GM21723 (cell line): ENCODE measurements around the gene SLC25A17.
"Not testable (repeated sequence)": the region's sequence is repeated elsewhere in the genome, so short reads cannot be mapped to it uniquely, and the experiment has no call there.

Source experiments
- ATAC-seq: cut with Tn5 transposase; IDR thresholded peaks from one replicate; pipeline ENCODE4 v1.9.1; 2021; ENCODE audit warnings: mild to moderate bottlenecking, moderate library complexity; ENCODE audit not compliant: unreplicated experiment

The SLC25A17 gene

GRCh38 chr22:40758851-40759250 is 60.3 kb downstream of the SLC25A17 start:
- ATAC-seq, result not testable (repeated sequence)

DNA sequence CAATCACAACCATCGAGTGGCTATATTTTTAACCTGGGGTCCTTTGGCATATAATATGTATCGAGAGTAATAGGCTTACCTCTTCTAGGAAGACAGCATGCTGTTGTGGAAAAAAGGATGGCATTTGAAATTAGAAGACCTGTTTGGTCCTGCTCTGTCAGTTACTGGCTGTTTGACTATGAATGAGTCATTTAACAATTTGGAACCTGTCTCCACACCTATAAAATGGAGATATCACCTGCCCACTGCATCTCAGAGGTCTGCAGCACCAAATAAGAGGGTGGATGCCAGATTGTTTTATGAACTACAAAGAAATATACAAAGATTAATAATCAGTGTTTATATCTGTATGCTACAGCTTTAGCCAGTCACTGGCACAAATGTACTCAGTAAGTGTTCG is 60.8 kb downstream of the SLC25A17 start:
- no peak for ATAC-seq

DNA sequence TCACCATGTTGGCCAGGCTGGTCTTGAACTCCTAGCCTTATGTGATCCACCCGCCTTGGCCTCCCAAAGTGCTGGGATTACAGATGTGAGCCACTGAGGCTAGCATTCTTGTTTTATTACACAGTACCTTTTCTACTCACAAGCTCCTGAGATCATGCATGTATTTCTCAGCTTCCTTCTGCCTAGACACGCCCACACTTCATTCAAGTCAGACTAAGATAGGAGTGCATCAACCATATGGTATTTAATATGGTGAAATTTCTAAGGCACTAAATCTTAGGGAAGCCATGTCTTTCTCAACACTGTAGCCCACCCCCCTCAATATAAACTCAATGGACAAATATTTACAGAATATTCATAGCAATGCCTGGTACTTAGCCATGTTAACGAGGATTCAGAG is 62.1 kb downstream of the SLC25A17 start:
- ATAC-seq, result no peak

DNA sequence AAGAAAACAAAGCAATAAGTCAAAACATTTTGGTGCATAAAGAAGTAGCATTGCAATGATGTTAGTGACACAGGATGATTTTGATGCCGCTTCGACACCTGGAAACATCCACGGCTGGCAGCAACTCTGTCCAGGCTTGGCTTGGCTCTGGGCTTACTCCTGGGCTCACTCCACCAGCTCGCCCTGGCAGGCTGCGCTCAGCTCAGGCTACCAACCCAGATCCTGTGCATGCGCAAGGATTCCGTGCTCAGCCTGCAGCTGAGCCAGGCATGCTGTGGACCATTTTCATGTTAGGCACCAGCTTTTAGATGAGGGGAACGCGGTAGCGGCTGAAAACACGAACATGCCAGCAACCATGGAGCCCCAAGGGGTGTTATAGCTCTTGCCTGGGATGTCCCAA is 66.0 kb downstream of the SLC25A17 start:
- no peak for ATAC-seq

- ATAC-seq, result no peak
These were observed 67.9 kb downstream of the SLC25A17 start for GRCh38 chr22:40751250-40751649.

DNA sequence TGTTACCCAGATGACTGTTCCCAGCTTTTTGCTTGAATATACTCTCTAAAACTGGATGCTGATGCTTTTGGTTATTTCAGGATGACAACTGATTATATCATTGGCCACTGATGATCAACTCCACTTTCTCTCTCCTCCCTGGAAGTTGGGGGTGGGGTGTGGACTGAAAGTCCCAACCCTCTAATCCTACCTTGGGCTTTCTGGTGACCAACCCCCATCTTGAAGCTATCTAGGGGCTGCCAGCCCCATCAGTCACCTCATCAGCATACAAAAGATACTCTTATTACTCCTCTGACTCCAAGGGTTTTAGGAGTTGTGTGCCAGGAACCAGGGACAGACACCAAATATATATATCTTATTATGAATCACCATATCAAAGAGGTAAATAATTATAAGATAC is 69.3 kb downstream of the SLC25A17 start:
- no peak for ATAC-seq

- ATAC-seq, result no peak
These were observed 70.5 kb downstream of the SLC25A17 start for GRCh38 chr22:40748388-40749355.

- ATAC-seq, result no peak
These were observed 71.8 kb downstream of the SLC25A17 start for GRCh38 chr22:40747361-40747760.

GRCh38 chr22:40746428-40747220 is 72.5 kb downstream of the SLC25A17 start:
- ATAC-seq, result no peak

- ATAC-seq, result no peak
These were observed 75.4 kb downstream of the SLC25A17 start for GRCh38 chr22:40743768-40744167.

GRCh38 chr22:40741116-40741515 is 78.0 kb downstream of the SLC25A17 start:
- no peak for ATAC-seq

DNA sequence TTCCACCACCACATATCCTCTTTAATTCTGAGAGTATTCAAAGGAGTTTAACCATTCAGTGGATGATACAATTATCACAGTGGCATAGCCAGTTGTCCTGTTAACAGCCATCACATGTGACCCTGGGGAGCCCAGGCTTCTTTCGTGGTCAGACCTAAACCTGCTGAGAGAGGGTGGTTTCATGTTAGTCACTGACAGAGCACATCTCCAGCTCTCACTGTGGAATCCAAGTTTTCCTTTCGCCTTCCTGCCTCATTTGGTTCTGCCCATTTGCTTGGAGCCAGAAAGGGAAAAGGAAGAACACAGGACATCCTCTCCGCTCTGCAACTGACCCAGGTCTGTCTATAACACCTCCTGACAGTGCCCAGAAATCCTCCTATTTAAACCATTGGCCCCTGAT is 79.4 kb downstream of the SLC25A17 start:
- no peak for ATAC-seq

GRCh38 chr22:40733919-40734318 is 85.2 kb downstream of the SLC25A17 start:
- no peak for ATAC-seq

- no peak for ATAC-seq
These were observed 86.2 kb downstream of the SLC25A17 start for GRCh38 chr22:40732999-40733292.

- no peak for ATAC-seq
These were observed 89.9 kb downstream of the SLC25A17 start for GRCh38 chr22:40729284-40729683.

- ATAC-seq, result no peak
These were observed 90.4 kb downstream of the SLC25A17 start for GRCh38 chr22:40728731-40729189.

DNA sequence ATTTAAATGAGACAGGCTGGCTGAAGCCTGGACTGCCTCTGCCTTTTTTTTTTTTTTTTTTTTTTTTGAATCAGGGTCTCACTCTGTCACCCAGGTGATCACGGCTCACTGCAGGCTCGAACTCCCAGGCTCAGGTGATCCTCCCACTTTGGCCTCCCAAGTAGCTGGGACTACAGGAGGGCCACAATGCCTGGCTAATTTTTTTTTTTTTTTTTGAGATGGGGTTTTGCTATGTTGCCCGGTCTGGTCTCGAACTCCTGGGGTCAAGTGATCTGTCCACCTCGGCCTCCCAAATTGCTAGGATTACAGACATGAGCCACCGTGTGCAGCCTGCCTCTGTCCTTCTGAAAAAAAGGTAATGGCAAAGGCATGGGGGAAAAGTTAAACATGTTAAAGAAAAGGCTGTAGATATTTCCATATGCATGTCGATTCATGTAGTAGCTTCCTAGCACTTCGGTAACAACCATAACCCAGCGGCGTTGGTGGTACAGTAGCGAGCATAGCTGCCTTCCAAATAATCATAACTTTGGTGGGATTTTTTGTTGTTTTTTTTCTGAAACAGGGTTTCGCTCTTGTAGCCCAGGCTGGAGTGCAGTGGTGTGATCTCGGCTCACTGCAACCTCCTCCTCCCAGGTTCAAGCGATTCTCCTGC is 91.1 kb downstream of the SLC25A17 start:
- ATAC-seq, result no peak

DNA sequence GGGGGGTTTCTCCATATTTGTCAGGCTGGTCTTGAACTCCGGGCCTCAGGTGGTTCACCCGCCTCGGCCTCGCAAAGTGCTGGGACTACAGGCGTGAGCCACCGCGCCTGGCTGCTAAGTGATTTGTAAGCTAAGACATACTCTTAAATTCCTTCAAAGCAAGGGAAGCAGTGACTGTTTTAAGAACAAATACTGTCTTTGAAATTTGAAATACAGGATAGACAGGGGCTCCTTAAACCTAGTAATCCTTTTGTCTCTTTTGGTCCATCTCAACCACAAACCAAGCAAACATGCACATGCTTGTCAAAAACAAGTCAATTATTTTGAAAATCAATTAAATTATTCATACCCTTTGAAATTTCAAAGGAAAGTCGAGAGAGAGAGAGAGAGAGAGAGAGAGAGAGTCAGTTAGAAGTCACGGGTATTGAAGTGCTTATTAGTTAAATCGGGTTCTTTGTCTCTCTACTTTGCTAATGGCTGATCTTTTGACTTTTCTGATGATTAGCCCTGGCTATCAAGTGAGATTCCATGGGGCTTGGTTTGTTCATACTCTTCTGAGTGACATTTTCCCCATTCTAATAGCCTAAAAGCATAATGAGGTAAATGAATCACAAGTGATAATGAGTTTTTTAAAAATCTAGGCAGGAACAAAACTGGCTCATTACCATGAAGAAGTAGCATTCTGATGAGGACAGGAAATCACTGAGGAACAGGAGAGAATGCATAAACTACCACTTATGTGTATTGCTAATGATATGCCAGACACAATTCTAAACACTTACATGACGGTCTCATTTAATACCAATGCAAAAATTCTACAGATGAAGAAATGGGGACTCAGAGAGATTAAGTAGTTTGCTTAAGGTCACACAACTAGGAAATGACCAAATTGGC is 91.8 kb downstream of the SLC25A17 start:
- no peak for ATAC-seq

DNA sequence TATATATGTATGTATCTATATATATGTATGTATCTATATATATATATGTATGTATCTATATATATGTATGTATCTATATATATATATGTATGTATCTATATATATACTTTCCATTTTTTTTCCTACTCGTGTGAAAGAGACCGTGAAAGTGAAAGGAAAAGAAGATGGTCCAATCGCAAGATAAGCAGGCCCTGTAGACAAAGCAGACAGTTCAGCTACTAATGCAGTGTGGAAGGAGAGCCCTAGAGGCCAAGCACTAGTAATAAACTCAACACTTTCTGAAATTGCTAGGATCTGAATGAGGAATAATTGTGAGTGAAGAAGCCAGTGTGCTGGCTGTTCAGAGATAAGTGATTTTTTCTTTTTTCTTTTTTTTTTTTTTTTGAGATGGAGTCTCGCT is 92.6 kb downstream of the SLC25A17 start:
- ATAC-seq, result no peak

DNA sequence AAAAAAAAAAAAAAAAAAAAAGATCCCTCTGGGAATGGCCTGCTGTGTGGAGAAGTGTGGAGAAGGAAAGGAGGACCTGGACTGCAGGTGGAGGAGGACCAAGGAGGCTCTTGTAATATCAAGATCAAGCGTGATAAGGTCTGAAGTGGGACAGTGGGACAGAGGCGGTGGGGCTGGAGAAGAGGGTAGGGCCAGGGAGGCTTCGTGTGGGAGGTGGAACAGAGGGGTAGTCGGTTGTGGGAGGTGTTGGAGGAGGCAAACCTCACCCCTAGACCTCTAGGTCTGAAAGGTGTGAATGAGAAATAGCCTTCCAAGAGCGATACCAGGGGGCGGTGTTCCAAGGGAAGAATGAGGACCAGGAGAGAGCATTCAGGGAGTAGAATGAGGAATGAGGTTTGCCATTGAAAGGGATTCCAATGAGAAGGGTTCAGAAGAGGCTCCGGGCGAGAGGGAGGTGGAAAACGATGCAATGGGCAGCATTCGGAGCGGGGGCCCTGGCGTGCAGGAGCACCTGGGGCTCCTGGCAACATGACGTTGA is 95.7 kb downstream of the SLC25A17 start:
- ATAC-seq, result no peak
